Erythroblast (primary cell): ENCODE results near the gene TMEM170B.

Source experiments
- DNase-seq, 2 experiments: peaks; one replicate each; lab custom pipeline; 2025; lab: John Stamatoyannopoulos, UW
- GATA1 ChIP-seq: IDR thresholded peaks from 2 replicates; pipeline ENCODE4 v1.6.1; 2011; ENCODE audit warnings: low read depth, mild to moderate bottlenecking, control low read depth, low read length, moderate library complexity
- POLR2A ChIP-seq: IDR thresholded peaks from 2 replicates; pipeline ENCODE4 v1.6.1; 2011; ENCODE audit warnings: mild to moderate bottlenecking, low read length

The TMEM170B gene

GRCh38 chr6:11509471-11509870 lies 28.1 kb upstream of the TMEM170B start:
- DNase-seq, result no peak
- TF ChIP-seq GATA1 (no peak), POLR2A (no peak)

GRCh38 chr6:11514672-11515071 lies 22.9 kb upstream of the TMEM170B start:
- TF ChIP-seq GATA1 (no peak), POLR2A (no peak)
- no peak for DNase-seq

GRCh38 chr6:11515763-11516162 lies 21.8 kb upstream of the TMEM170B start:
- no peak for TF ChIP-seq POLR2A
- no peak for TF ChIP-seq GATA1
- no peak for DNase-seq

GRCh38 chr6:11522812-11523605 lies 14.5 kb upstream of the TMEM170B start:
- DNase-seq, result peak in 1 of 2 experiments; percentile 22
- TF ChIP-seq GATA1, result no peak
- TF ChIP-seq POLR2A, result no peak

GRCh38 chr6:11525468-11526155 lies 11.9 kb upstream of the TMEM170B start:
- peak in 1 of 2 experiments; percentile 4 for DNase-seq

GRCh38 chr6:11526156-11526505 lies 11.4 kb upstream of the TMEM170B start:
- no peak for DNase-seq
- TF ChIP-seq POLR2A, result no peak
- TF ChIP-seq GATA1, result no peak

More at GRCh38 chr6:11525468-11526155, 11.9 kb upstream of the TMEM170B start:
- TF ChIP-seq GATA1, result no peak
- no peak for TF ChIP-seq POLR2A

GRCh38 chr6:11527274-11527870 lies 10.2 kb upstream of the TMEM170B start:
- TF ChIP-seq POLR2A, result no peak
- TF ChIP-seq GATA1, result no peak
- no peak for DNase-seq

GRCh38 chr6:11528996-11529395 lies 8.6 kb upstream of the TMEM170B start:
- no peak for DNase-seq
- TF ChIP-seq GATA1, result no peak

- DNase-seq, result no peak
- TF ChIP-seq GATA1 (no peak), POLR2A (no peak)
These were observed 5.5 kb upstream of the TMEM170B start for GRCh38 chr6:11532097-11532496.

GRCh38 chr6:11534561-11534960 lies 3.0 kb upstream of the TMEM170B start:
- no peak for DNase-seq
- no peak for TF ChIP-seq POLR2A
- no peak for TF ChIP-seq GATA1

- no peak for TF ChIP-seq GATA1
- TF ChIP-seq POLR2A, result no peak
- DNase-seq, result peak; percentile 3 to 4
These were observed 1.7 kb upstream of the TMEM170B start for GRCh38 chr6:11535801-11536230.

- no peak for TF ChIP-seq GATA1
- TF ChIP-seq POLR2A, result no peak
- DNase-seq, result peak; percentile 38 to 54
These were observed 754 bp upstream of the TMEM170B start for GRCh38 chr6:11536795-11537194.

GRCh38 chr6:11538052-11538818 lies 686 bp downstream of the TMEM170B start:
- peak; percentile 36 to 37 for DNase-seq
- TF ChIP-seq POLR2A (no peak), GATA1 (no peak)
